Heart right ventricle (tissue), 16 donors: Measurements from ENCODE around the gene SLC16A3. TPM values are rescaled to one million over a fixed set of nuclear protein-coding genes. Genes with fewer than 3 reads are reported as not detected.

Experiments
- ATAC-seq, 8 donors: fragments of 200-7000 bp; cut with Tn5 transposase; one replicate each; pipeline ENCODE4 v1.9.1; 2020; ENCODE audit warnings: mild to moderate bottlenecking in 8 of 8, moderate library complexity in 8 of 8, moderate number of reproducible peaks in 1 of 8
- DNase-seq, 2 donors: peaks; one replicate each; pipeline ENCODE4 v3.0.0-alpha.2; 2020
- H3K27ac ChIP-seq, 10 donors: fragments of 200-600 bp; sonication (generic) in 2 of 10; one replicate each; pipeline versions ENCODE4 v1.5.0 to v1.8.0; 2020 to 2022; ENCODE audit warnings: mild to moderate bottlenecking in 3 of 10
- H3K27me3 ChIP-seq, 7 donors: fragments of 200-600 bp; one replicate each; pipeline ENCODE4 v1.8.0; 2021 to 2022; ENCODE audit warnings: mild to moderate bottlenecking in 2 of 7
- H3K36me3 ChIP-seq, 9 donors: fragments of 200-600 bp; sonication (generic) in 1 of 9; one replicate each; pipeline versions ENCODE4 v1.5.0 to v1.8.0; 2020 to 2022; ENCODE audit warnings: mild to moderate bottlenecking in 2 of 9
- H3K4me1 ChIP-seq, 9 donors: fragments of 200-600 bp; sonication (generic) in 1 of 9; one replicate each; pipeline versions ENCODE4 v1.5.0 to v1.8.0; 2020 to 2022; ENCODE audit warnings: mild to moderate bottlenecking in 4 of 9
- H3K4me3 ChIP-seq, 10 donors: fragments of 200-600 bp; sonication (generic) in 2 of 10; one replicate each; pipeline versions ENCODE4 v1.5.0 to v1.8.0; 2020 to 2022; ENCODE audit warnings: mild to moderate bottlenecking in 7 of 10, moderate library complexity in 2 of 10
- H3K9me3 ChIP-seq, 11 donors: fragments of 200-600 bp in 10 of 11; sonication (generic) in 2 of 11; one replicate each; pipeline versions ENCODE4 v1.5.0 to v1.8.0; 2013 to 2022; ENCODE audit warnings: mild to moderate bottlenecking in 2 of 11, control low read depth in 1 of 11, moderate library complexity in 1 of 11
- CTCF ChIP-seq, 9 donors: fragments of 200-600 bp; sonication (generic) in 2 of 9; IDR thresholded peaks; one replicate each; pipeline versions ENCODE4 v1.5.0 to v1.8.0; 2021 to 2022; ENCODE audit warnings: antibody characterized with exemption in 9 of 9, mild to moderate bottlenecking in 5 of 9, moderate library complexity in 1 of 9
- WGBS, 2 donors: extraction: QIAGEN DNeasy Blood & Tissue Kit; methylation state at CpG; one replicate each; pipeline ENCODE4 v1.1.7; 2013; ENCODE audit warnings: inconsistent platforms in 1 of 2; 5-methylcytosine and 5-hydroxymethylcytosine counted together
- intact Hi-C, 10 donors: fragments of 100-400 bp; cut with DNase I; formaldehyde crosslinking; loops; one replicate each; pipeline versions ENCODE4 v1.11.1 to v1.14.2; 2022
- polyA plus RNA-seq, 2 donors: library from polyadenylated mRNA; stranded (reverse); fragments of 200-250 nt; gene quantifications; one replicate each; pipeline ENCODE4 v1.2.3, GENCODE V29; 2013
- total RNA-seq, 10 donors: library from RNA; stranded (reverse); fragmentation: NEBNext Ultra II Directional in 3 of 10; extraction: Animal tissue kit (Norgen Biotek cat#: 25700) in 3 of 10; gene quantifications; one replicate each; pipeline versions ENCODE4 v1.2.1 to v1.2.4, GENCODE V29; 2021 to 2023
- donor health status: Arrhythmogenic right ventricular cardiomyopathy.
- donor health status: ischemic (EF 13 %, LVEDD 7.1; RV severe dilation, severe dysfunction).
- donor health status: healthy with polysubstance abuse.
- donor health status: DM: no; HTN: yes; CAD: no.
- donor health status: DM: no; HTN: no; CAD: no.
- donor health status: ischemic (EF 25% LVEDD 6.9; RV normal size, moderate dysfunction).
- donor health status: ischemic (EF 25% LVEDD 5.7; RV mildly dilated, moderate dysfunction).
- donor health status: healthy.
- donor health status: DM: yes; HTN: yes; CAD: no.
- donor health status: Ischemic cardiomyopathy.
- donor health status: ischemic (EF 35%, LVEDD 5.7; RV mildly dilated, moderate dysfunction).
- donor health status: nonischemic (EF 11% LVEDD 7.7; RV severe dilation, severe dysfunction).
- donor health status: DM: yes; HTN: yes; CAD: no.
- donor health status: PGD.
- donor health status: ischemic (EF 29% LVEDD 5.4; RV normal size, mild dysfunction).
- donor health status: nonischemic (EF 23%, LVEDD 6.1; RV moderate dilation, normal function).

Gene SLC16A3
- total and polyA plus RNA-seq, 12 donors, result 4.8 to 65.3 (median 10.1) TPM

GRCh38 chr17:82238472-82239201 lies 9.8 kb downstream of the SLC16A3 start:
- Histone ChIP-seq H3K27ac (peak overlapping the region in 9 of 10 donors; percentile 33 to 84 (median 62)), H3K4me1 (peaks cover 55 to 96% (median 73%) of the 10 kb centered on the region in 9 donors), H3K9me3 (no peaks in the 10 kb centered on the region), H3K4me3 (peak overlapping the region in 6 of 10 donors; percentile 10 to 37 (median 14)), H3K27me3 (no peaks in the 10 kb centered on the region), H3K36me3 (peaks cover 0 to 73% (median 3%) of the 10 kb centered on the region in 9 donors)
- peak; percentile 74 to 82 for DNase-seq
- TF ChIP-seq CTCF (IDR thresholded peaks at IDR 0.05), result no peak
- ATAC-seq, result peak in 7 of 8 donors; percentile 13 to 40 (median 30)
- intact Hi-C loops, result loop anchor here in 6 of 10 donors (5.0 to 10.0 kb wide), 3 partner anchors 34 to 86 kb away; partner anchors contain the start of gene CSNK1D (in 2 of the 6)
- 30 to 45% methylated on average over 32 to 33 of the region's 33 CpGs for WGBS, 2 donors

GRCh38 chr17:82239401-82239925 lies 10.6 kb downstream of the SLC16A3 start:
- peaks cover 0 to 76% (median 9%) of the 10 kb centered on the region in 9 donors for H3K36me3 ChIP-seq

GRCh38 chr17:82239926-82240505 lies 11.2 kb downstream of the SLC16A3 start:
- intact Hi-C loops, result loop anchor here in 8 of 10 donors (5.0 to 10.0 kb wide), 4 partner anchors 32 to 85 kb away; partner anchors contain the start of gene CSNK1D (in 2 of the 8)
- peaks cover 0 to 80% (median 15%) of the 10 kb centered on the region in 9 donors for H3K36me3 ChIP-seq

More at GRCh38 chr17:82239401-82239925, 10.6 kb downstream of the SLC16A3 start:
- Histone ChIP-seq H3K27ac (peak overlapping the region in 9 of 10 donors; percentile 33 to 84 (median 61)), H3K9me3 (no peaks in the 10 kb centered on the region), H3K4me3 (peak overlapping the region in 3 of 10 donors; percentile 10 to 37 (median 19)), H3K27me3 (no peaks in the 10 kb centered on the region), H3K4me1 (peaks cover 56 to 97% (median 76%) of the 10 kb centered on the region in 9 donors)
- DNase-seq (no peak), ATAC-seq (no peak)
- TF ChIP-seq CTCF (IDR thresholded peaks at IDR 0.05), result no peak
- intact Hi-C loops, result loop anchor here in 6 of 10 donors (5.0 to 10.0 kb wide), 3 partner anchors 33 to 85 kb away; partner anchors contain the start of gene CSNK1D (in 2 of the 6)
- WGBS, 2 donors, result 82% methylated on average over 17 of the region's 17 CpGs

More at GRCh38 chr17:82239926-82240505, 11.2 kb downstream of the SLC16A3 start:
- no peaks in the 10 kb centered on the region for H3K9me3 ChIP-seq
- H3K27ac ChIP-seq, result peak overlapping the region in 8 of 10 donors; percentile 33 to 84 (median 76)
- 75 to 76% methylated on average over 22 of the region's 22 CpGs for WGBS, 2 donors
- DNase-seq, result no peak
- no peak overlapping the region for H3K4me3 ChIP-seq
- ATAC-seq, result no peak
- no peaks in the 10 kb centered on the region for H3K27me3 ChIP-seq
- peaks cover 56 to 94% (median 76%) of the 10 kb centered on the region in 9 donors for H3K4me1 ChIP-seq
- TF ChIP-seq CTCF (IDR thresholded peaks at IDR 0.05), result no peak
